HG02870 (cell line): ENCODE measurements around the gene KIAA1586.
A peak's percentile ranks its signal among the peaks of the same experiment; 100 is the strongest.
"Not testable (repeated sequence)": the region's sequence is repeated elsewhere in the genome, so short reads cannot be mapped to it uniquely, and the experiment has no call there.

Experiments
- ATAC-seq: cut with Tn5 transposase; IDR thresholded peaks from one replicate; pipeline ENCODE4 v1.9.1; 2021; ENCODE audit warnings: mild to moderate bottlenecking, moderate library complexity; ENCODE audit not compliant: unreplicated experiment

KIAA1586 gene, protein sequence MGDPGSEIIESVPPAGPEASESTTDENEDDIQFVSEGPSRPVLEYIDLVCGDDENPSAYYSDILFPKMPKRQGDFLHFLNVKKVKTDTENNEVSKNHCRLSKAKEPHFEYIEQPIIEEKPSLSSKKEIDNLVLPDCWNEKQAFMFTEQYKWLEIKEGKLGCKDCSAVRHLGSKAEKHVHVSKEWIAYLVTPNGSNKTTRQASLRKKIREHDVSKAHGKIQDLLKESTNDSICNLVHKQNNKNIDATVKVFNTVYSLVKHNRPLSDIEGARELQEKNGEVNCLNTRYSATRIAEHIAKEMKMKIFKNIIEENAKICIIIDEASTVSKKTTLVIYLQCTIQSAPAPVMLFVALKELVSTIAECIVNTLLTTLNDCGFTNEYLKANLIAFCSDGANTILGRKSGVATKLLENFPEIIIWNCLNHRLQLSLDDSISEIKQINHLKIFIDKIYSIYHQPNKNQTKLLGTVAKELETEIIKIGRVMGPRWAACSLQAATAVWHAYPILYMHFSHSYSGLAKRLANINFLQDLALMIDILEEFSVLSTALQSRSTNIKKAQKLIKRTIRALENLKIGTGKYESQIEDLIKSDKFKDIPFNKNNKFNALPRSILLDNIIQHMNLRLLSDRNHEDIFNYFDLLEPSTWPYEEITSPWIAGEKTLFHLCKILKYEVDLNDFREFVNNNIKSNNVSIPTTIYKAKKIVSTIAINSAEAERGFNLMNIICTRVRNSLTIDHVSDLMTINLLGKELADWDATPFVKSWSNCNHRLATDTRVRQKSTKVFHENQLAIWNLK

DNA sequence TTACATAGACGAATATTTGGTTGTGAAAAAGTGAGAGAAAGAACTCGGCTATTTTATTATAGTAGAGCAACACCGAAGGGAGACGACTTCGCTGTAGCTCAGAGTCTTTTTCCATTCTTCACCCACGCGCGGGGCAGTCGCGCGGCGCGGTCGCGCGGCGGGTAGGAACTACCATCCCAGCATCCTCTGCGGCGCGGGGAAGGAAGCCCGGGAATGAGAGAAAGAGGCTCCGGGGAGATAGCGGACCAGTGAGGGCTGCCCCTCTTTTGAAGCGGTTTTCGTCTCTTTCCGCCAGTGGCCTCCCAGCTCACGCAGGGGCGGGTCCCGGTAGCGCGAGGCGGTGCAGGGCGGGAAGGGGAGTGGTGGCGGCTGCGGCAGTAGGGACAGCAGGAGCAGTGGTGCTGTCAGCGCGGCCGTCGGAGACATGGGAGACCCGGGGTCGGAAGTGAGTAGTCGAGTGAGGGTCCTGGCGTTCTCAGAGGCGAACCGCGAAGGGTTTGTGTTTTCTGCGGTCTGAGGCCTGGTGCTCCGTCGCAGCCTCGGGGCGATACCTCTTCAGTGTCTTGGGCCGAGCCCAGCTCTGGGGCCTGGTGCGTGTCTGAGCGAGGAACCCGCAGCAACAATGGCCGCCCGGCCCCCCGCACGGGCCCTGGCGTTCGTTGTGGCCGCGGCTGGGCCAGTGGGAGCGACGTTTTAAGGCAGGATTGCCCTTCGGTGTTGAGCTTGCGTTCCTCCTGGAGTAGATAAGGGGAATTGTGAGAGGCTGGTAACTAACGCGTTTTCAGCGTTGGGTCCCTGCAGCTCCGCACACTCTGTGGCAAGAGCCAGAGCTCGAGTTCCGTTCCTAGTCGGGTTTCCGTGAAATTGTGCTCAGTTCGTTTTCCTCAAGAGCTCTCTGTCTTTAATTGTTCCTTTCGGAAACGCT is at the start of gene KIAA1586:
Gene KIAA1586 (plus strand): TSS at position 362 of the 925 bp plus-strand sequence. CDS start 63 bp downstream, at position 425.
- ATAC-seq, result peak; percentile 98

DNA sequence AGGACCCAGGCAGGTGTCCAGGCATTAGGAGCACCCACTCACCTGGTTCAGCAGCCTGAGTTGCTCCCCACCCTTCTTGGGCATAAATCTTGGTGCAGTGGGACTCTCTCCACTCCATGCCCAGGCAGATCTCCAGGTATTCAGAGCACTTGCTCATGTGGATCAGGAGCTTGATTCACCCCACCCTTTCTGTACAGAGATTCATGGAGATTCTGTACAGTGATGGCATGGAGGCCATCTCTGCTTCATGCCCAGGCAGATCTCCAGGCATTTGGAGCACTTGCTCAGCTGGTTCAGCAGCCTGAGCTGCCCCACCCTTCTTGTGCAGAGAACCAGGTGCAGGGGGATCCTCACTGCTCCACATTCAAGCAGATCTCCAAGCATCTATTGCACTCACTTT is 47.4 kb upstream of the KIAA1586 start:
- no peak for ATAC-seq

DNA sequence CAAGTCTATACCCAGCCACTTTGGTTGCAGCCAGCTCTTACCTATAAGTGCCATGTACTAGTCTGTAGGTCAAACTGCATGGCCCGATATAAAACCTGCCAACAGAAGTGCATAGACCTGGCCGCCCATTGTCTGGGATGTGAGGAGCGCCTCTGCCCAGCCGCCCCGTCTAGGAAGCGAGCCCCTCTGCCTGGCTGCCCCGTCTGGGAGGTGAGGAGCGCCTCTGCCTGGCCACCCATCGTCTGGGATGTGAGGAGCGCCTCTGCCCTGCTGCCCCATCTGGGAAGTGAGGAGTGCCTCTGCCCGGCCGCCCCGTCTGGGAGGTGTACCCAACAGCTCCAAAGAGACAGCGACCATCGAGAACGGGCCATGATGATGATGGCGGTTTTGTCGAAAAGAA is 46.7 kb upstream of the KIAA1586 start:
- ATAC-seq, result not testable (repeated sequence)

DNA sequence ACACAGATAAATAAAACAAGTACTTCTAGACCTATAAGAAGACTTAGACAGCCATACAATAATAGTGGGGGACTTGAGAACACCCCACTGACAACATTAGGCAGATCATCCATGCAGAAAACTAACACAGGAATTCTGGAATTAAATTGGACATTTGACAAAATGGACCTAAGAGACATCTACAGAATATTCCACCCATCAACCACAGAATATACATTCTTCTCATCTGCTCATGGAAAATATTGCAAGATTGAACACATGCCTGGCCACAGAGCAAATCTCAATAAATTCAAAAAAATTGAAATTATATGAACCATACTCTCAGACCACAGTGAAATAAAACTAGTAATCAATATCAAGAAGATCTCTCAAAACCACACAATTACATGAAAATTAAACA is 44.3 kb upstream of the KIAA1586 start:
- ATAC-seq, result no peak

DNA sequence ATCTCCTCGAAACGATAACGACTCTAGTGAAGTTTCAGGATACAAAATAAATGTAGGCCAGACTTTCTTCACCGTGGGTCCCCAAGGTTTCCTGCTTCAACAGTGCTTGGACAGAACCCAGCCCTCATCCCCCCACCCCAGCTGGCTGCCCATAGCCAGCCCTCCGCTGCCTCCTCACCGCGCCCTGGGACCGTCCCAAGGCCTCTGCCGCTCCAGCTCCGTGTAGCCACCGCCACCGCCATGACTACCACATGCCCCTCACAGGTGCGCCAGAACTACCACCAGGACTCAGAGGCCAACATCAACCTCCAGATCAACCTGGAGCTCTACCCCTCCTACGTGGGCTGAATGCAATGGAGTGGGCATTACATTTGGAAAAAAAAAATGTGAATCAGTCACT is 42.2 kb upstream of the KIAA1586 start:
- no peak for ATAC-seq

DNA sequence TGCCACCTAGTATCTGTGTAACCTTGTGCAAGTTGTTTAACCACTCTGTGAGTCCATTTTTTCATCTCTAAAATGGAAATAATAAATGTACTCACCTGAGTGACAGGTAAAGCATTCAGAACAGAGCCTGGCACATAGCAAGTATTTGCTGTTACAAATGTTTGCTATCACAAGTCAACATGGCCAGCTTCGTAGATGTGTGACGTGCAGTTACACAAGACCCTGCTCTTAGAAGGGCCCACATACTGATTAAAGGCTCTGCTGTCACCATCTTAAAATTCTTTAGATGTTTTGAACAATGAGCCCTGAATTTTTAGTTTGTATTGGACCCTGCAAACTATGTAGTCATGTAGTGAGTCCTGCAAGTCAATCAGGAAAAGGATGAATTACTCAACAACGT is 40.4 kb upstream of the KIAA1586 start:
- ATAC-seq, result no peak

DNA sequence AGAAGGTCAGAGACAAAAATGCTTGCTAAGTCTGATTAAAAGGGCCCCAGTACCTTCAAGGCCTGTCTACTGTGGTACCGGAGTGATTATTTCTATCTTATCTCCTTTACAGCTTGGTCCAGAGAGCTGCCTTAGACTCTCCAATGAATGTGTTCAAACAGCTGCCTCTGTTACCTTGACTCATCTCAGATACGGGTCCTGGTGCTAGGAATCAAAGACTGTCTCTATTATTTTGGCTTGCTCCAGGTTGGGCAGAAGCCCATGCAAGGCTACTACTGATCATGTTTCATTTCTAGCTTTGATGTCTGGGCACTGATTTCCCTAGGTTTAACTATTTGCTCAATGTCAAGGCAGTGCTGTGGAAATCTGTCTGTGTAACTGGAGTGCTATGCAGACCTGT is 38.4 kb upstream of the KIAA1586 start:
- not testable (repeated sequence) for ATAC-seq

DNA sequence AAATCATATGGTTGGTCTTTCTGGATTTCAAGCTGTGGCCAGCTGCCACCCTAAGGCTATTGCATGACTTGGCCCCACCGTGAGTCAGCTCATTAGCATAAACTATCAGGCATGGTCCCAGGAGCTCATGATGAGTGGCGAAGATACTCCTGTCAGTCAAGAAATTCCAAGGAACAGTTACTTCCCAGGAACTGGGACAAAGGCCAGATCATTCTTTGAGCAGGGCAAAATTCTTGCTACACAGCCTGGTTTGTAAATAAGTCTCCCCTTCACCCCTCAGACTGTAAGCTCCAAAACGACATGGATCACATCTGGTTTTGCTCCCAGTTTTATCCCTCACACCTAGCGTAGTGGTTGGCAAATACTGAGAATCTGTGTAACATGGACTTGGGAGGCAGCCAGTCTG is 33.0 kb upstream of the KIAA1586 start:
- no peak for ATAC-seq

DNA sequence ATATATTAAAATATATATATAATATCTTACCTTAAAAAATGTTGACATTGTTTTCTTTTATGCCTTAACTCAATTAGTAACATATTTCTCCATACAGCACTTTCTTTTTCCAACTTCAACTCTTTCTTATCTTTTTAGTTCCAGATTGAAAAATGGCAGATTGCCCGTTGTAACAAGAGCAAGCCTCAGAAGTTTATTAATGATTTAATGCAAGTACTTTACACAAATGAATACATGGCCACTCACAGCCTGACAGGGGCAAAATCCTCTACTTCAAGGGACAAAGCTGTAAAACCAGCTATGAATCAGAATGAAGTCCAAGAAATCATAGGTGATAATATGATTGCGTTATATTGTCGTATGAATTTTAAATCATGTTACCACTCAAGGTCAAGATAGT is 29.4 kb upstream of the KIAA1586 start:
- no peak for ATAC-seq

DNA sequence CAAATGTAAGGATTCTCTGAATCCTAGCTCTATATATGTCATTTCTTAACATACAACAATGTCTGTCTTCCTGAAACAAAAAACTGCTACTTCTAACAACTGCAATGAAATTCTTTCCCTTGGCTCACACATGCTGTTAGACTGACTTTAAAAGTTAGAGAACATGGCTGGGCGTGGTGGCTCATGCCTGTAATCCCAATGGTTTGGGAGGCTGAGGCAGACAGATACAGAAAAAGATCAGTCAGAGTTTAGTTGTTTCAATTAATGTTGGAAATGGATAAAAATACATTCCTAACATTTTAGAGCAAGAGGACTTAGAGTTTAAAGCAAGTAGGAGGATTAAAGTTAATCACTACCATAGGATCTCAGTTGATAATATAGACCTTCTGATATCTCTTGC is 28.7 kb upstream of the KIAA1586 start:
- ATAC-seq, result no peak

DNA sequence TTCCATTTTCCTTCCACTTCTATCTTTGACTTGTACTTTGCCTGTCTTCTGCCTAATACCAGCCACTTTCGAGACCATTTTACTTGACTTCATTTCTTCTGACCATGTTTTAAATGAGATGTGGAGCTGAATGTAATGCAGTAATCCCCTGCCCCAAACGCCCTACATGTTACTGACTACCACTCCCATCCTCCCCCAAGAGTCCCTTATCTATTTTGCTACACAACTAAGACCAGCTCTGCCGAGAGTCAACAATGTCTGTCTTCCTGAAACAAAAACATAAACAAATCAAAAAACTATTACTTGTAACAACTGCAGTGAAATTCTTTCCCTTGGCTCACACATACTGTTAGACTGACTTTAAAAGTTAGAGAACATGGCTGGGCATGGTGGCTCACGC is 27.1 kb upstream of the KIAA1586 start:
- no peak for ATAC-seq

DNA sequence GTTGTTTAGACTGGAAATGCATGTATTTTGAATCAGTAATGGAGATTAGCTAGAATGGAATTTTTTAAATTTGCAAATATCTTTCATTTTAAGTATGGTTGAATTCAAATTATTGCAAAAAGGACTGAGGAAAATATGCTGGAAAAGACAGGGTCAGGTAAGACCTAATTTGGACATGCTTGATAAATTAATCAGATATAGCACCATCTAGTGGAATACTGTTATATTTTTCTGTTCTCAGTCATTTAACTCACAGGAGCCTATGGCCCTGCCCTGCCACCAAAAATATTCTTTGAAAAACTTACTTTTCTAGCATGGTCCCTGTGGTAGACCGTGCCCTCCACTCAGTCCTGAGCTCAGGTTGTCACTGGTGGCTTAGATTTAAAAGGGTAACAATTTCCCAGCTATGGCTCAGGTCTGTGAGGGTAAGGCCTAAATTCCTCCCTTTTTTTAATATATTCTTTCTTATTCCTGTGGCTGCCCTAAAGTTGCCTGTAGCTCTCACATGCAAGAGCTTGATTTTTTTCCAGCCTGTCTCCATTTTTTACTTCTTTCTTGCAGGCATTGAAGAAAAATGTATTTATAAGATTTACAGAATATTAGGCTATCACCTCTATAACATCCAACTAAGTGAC is 25.3 kb upstream of the KIAA1586 start:
- ATAC-seq, result peak; percentile 78

DNA sequence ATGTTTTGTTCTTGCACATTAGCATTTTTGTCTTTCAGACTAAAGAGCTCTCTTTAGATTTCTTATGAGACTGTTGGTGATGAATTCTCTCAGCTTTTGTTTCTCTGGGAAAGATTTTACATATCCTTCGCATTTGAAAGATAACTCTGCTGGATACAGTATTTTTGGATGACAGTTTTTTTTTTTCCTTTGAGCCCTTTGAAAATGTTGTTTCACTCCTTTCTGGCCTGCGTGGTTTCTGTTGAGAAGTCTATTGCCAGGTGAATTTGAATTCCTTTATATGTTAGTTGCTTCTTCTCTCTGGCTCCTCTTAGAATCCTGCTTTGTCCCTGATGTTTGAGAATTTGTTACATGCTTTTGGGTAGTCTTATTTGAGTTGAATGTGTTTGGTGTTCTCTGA is 22.2 kb upstream of the KIAA1586 start:
- ATAC-seq, result no peak

DNA sequence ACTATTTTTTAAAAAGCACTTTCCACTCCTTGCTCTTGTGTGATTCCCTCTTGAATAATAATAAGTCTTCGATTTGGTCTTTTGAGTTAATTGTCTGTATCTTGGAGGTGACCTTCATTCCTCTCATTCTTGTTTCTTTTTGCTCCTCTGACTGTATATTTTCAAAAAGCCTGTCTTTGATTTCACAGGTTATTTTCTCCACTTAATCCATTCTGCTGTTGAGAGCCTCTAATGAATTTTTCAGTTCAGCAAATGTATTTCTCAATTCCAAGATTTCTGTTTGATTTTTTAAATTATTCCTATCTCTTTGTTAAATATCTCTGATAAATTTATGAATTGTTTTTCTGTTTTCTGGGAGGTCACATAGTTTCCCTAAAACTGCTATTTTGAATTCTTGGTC is 21.7 kb upstream of the KIAA1586 start:
- no peak for ATAC-seq

DNA sequence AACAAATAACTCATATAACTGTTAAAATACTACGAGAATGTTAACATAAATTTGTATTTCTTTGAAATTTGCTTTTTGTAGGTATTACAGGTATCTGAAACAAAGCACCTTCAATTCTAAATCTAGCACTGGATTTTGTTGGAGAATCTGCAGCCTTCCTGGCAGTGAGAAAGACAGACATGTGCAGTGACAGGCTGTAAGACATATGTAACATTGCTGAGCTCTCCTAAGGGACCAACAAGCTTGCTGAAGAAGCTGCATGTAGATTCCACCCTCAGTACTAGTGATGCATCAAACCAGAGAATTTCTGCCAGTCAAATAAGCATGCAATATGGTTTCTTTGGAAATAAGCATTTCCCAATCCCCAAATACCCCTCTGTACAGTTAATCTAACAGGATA is 20.5 kb upstream of the KIAA1586 start:
- no peak for ATAC-seq

DNA sequence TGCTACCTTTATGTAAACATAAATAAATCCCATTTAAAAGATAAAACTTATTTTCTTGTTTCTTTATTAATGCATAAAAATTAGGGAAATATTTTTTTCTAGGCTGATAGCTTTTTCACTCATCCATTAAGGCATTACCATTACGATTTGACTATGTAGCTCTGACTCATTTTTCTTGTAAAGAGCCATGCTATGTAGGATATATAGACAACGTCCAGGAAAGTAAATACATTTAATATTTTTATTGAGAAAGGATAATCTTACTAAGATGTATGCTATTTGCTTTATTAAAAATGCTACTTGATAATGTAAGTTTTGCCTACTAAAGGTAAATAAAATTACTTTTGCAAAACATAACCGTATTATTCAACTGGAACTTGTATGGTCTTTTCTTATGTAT is 19.2 kb upstream of the KIAA1586 start:
- no peak for ATAC-seq

DNA sequence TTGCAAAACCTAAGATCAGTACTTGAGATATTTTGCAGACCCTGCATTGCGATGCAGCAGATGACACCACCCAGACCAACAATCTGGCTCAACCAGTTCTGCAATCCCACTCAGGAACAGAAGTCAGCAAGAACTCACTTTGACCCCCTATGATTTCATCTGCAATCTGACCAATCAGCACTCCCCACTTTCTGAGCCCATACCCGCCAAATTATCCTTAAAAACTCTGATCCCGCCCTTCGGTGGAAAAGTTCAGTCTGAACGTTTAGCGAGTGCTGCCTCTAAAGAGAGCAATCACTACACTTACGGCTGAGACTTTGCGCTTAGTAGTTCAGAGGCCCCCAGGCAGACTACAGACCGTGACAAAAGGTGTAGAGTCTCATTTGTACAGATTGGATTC is 17.3 kb upstream of the KIAA1586 start:
- ATAC-seq, result no peak

DNA sequence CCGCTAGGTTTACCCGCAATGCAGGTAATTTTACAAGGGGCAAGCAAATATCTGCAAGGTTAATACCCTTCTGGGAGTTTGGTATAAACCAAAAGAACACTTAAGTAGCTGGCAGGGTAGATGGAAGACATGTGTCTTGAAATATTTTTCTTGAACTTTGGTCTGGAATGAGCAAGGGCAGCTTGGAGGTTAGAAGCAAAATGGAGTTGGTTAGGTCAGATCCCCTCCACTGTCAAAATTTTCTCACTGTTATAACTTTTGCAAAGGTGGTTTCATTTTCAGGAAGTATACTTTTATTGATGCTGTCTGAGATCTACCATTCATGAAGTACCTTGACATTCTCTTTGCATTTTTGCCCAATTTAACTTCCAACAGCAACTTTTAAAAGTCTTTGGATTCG is 13.3 kb upstream of the KIAA1586 start:
- no peak for ATAC-seq

DNA sequence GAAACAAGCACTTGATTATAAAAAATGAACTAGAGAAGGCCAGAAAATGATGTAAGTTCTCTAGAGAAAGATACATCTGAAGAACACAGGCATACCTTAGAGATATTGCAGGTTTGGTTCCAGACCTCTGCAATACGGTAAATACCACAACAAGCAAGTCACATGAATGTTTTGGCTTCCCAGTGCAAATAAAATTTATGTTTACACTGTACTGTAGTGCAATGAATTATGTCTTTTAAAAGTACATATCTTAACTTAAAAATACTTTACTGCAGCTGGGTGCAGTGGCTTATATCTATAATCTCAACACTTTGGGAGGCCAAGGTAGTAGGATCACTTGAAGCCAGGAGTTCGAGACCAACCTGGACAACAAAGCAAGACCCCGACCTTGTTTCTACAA is 10.9 kb upstream of the KIAA1586 start:
- ATAC-seq, result no peak

DNA sequence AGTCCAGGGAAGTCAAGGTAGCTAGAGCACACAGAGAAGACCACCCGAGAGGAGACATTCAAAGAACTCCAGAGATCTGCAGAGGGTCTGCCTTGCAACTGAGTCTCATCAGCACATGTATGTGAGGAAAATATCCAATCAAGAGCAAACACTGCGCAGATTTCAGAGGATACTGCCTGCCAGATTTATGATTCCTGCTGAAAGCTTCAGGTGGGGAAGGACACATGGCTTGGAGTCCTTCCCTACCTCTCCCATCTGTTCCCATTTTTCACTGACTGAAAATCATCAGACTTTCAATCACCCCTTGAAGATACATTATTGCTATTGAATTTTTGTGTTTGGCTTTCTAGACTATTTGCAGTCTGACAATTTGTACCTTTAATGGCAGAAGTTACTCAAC is 7.6 kb upstream of the KIAA1586 start:
- no peak for ATAC-seq

DNA sequence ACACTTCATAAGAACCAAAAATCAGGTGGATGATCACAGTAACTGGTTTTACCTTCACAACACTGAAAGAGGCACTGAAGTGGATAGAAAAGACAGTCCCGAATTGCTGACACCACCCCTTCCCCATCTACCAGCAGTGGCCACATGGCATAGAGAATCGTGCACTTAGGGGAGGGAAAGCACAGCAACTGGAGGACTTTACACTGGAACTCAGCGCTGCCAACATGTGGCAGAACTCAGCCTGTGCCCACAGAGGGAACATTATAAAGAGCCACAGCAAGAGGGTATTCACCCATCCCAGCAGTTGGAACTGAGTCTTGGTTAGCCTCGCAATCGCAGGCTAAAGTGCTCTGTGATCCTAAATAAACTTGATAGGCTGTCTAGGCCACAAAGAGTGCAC is 6.5 kb upstream of the KIAA1586 start:
- ATAC-seq, result no peak
